ENCODE measurements around the gene GNG4. TPM values are rescaled to one million over a fixed set of nuclear protein-coding genes. Genes with fewer than 3 reads are reported as not detected.

The GNG4 gene
- total RNA-seq, 1 donor from 2014 or later = 0.60 TPM

DNA sequence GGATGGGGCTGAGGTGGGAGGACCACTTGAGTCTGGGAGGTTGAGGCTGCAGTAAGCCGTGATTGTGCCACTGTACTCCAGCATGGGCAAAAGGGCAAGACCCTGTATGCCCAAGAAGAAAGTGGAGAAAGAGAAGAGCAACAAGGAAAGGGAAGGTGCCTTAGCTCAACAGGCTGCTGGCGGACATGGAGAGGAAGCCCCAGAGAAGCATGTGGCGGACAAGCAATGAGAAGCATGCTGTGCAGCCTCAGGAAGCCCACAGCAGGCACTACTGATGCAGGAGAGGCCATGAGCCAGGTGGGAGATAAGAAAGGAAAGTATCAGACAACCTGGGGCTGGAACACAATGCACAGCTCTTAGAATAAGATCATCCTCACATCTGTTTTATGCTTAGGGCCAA, 32.6 kb upstream of the GNG4 start:
- H3K9me3 Mint-ChIP-seq (ENCODE audit: low read depth) = no peaks in the 10 kb centered on the region
- TF ChIP-seq, protein P1, sequence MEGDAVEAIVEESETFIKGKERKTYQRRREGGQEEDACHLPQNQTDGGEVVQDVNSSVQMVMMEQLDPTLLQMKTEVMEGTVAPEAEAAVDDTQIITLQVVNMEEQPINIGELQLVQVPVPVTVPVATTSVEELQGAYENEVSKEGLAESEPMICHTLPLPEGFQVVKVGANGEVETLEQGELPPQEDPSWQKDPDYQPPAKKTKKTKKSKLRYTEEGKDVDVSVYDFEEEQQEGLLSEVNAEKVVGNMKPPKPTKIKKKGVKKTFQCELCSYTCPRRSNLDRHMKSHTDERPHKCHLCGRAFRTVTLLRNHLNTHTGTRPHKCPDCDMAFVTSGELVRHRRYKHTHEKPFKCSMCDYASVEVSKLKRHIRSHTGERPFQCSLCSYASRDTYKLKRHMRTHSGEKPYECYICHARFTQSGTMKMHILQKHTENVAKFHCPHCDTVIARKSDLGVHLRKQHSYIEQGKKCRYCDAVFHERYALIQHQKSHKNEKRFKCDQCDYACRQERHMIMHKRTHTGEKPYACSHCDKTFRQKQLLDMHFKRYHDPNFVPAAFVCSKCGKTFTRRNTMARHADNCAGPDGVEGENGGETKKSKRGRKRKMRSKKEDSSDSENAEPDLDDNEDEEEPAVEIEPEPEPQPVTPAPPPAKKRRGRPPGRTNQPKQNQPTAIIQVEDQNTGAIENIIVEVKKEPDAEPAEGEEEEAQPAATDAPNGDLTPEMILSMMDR (IDR thresholded peaks at IDR 0.05) = no peak
- H3K4me1 Mint-ChIP-seq (ENCODE audit: low read depth) = no peaks in the 10 kb centered on the region
- H3K27ac Mint-ChIP-seq (ENCODE audit: unreplicated experiment) = no peak overlapping the region
- H3K27me3 Mint-ChIP-seq (ENCODE audit: low read depth) = no peaks in the 10 kb centered on the region
- H3K36me3 Mint-ChIP-seq (ENCODE audit: low read depth) = peaks cover 18% of the 10 kb centered on the region
- DNase-seq (ENCODE audit: low spot score) = no peak
- H3K4me3 Mint-ChIP-seq (ENCODE audit: unreplicated experiment) = no peak overlapping the region

- H3K4me1 Mint-ChIP-seq (ENCODE audit: low read depth) = peaks cover 8% of the 10 kb centered on the region
- H3K4me3 Mint-ChIP-seq (ENCODE audit: unreplicated experiment) = no peak overlapping the region
- peaks cover 7% of the 10 kb centered on the region for H3K9me3 Mint-ChIP-seq (ENCODE audit: low read depth)
- no peaks in the 10 kb centered on the region for H3K27me3 Mint-ChIP-seq (ENCODE audit: low read depth)
- no peak overlapping the region for H3K27ac Mint-ChIP-seq (ENCODE audit: unreplicated experiment)
- no peak for DNase-seq (ENCODE audit: low spot score)
- peaks cover 29% of the 10 kb centered on the region for H3K36me3 Mint-ChIP-seq (ENCODE audit: low read depth)
- TF ChIP-seq, protein P1 (IDR thresholded peaks at IDR 0.05) = no peak
Observed at GRCh38 chr1:235679644-235680043, 30.1 kb upstream of the GNG4 start.

DNA sequence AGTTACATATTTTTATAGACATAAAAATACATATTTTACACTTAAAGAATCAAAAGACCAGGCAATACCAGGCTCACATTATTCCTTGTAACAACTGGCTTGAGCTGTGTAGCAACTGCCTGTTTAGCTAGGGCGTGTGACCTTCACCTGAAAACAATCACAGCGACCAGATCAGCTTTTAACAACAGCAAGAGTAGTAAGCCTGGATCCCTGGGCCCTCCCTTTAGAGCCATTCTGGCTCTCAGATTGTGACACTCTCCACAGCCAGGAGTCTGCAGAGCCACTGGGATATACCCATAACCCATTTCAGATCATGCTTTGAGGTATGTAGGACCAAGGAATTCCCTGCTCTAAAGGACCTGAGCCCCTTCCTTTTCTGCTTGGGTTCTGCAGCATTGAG, 29.4 kb upstream of the GNG4 start:
- Mint-ChIP-seq H3K4me1 (ENCODE audit: low read depth) (peaks cover 9% of the 10 kb centered on the region), H3K27me3 (ENCODE audit: low read depth) (no peaks in the 10 kb centered on the region), H3K4me3 (ENCODE audit: unreplicated experiment) (no peak overlapping the region), H3K36me3 (ENCODE audit: low read depth) (peaks cover 26% of the 10 kb centered on the region), H3K9me3 (ENCODE audit: low read depth) (peaks cover 7% of the 10 kb centered on the region), H3K27ac (ENCODE audit: unreplicated experiment) (no peak overlapping the region)
- no peak for DNase-seq (ENCODE audit: low spot score)
- TF ChIP-seq, protein P1 (IDR thresholded peaks at IDR 0.05) = no peak

DNA sequence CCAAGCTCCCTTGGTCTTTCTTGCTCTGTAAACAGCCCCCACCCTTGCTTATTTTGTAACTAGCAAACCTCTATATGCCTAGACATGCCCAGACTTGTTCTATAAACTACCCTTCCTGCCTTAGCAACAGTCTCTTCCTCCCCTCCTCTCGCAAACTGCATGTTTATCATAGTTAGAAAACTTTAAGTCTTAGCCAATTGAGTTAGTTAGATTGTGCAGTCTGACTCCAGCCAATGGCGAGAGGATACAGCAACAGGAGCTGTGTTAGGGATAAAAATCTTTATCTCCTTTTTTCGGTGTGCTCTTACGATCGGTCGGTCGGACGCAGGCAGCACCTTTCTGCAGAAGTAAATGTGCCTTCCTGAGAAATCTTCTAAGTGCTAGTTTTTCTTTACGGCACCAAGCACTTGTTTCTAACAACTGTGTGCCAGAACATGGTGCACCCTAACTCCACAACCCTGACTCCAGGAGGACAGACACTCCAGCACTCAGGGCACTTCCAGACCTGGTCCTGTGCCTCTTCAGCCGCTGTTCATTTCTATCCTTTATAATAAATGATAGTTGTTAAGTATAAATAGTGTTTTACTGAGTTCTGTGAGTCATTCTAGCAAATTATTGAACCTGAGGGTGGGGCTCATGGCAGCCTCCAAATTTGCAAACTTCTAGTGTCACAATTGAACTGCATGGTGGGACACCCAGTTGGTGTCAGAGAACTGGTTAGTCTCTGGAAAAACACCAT, 25.7 kb upstream of the GNG4 start:
- TF ChIP-seq, protein P1 (IDR thresholded peaks at IDR 0.05) = no peak
- peaks cover 9% of the 10 kb centered on the region for H3K4me1 Mint-ChIP-seq (ENCODE audit: low read depth)
- H3K36me3 Mint-ChIP-seq (ENCODE audit: low read depth) = peaks cover 41% of the 10 kb centered on the region
- peaks cover 29% of the 10 kb centered on the region for H3K9me3 Mint-ChIP-seq (ENCODE audit: low read depth)
- H3K4me3 Mint-ChIP-seq (ENCODE audit: unreplicated experiment) = no peak overlapping the region
- H3K27ac Mint-ChIP-seq (ENCODE audit: unreplicated experiment) = peak overlapping the region; percentile 69
- no peak for DNase-seq (ENCODE audit: low spot score)
- no peaks in the 10 kb centered on the region for H3K27me3 Mint-ChIP-seq (ENCODE audit: low read depth)

DNA sequence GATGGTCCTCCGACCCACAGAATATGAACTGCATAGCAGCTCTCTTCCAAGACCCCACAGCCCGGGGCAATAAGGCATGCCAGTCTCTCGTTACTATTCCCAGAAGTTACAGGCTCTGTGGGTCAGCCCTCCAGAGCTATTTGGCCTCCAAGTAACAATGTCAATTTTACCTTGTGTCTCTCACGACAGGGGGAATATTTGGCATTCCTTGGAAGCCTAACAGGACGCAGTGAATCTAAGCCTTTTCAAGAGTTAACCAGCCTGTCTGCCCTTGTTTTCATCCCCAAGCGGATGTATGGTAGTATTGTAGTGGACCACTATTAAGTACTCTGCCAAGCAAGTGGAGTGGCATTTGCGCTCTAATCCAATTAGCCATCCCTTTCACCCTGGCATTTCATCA, 24.4 kb upstream of the GNG4 start:
- Mint-ChIP-seq H3K27me3 (ENCODE audit: low read depth) (no peaks in the 10 kb centered on the region), H3K9me3 (ENCODE audit: low read depth) (peaks cover 37% of the 10 kb centered on the region), H3K4me3 (ENCODE audit: unreplicated experiment) (no peak overlapping the region), H3K27ac (ENCODE audit: unreplicated experiment) (no peak overlapping the region), H3K36me3 (ENCODE audit: low read depth) (peaks cover 49% of the 10 kb centered on the region), H3K4me1 (ENCODE audit: low read depth) (peaks cover 9% of the 10 kb centered on the region)
- TF ChIP-seq, protein P1 (IDR thresholded peaks at IDR 0.05) = no peak
- DNase-seq (ENCODE audit: low spot score) = no peak
